Measurements from ENCODE around the gene HORMAD2. TPM values are rescaled to one million over a fixed set of nuclear protein-coding genes. Genes with fewer than 3 reads are reported as not detected.
"Not testable (repeated sequence)": the region's sequence is repeated elsewhere in the genome, so short reads cannot be mapped to it uniquely, and the experiment has no call there.

Gene HORMAD2
- total RNA-seq, 2 donors from 2014 or later, result 0.12 TPM

DNA sequence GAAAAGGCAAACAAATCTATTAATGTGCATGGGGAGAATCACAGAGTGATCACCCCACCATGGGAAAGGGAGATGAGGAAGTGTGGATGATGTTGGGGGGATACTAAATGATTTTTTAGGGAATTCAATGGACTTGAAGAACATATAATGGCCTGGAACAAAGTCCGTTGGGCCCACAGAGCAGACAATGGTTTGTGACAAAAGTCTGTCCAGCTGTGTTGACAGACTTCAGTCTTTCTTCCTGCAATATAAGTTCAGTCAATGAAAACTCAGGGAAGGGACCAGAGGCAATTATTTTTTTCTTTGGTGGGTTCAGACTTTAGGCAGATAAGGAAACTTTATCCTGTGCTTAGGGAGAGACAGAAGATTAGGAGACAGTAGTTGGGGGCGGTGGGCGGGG, 18.0 kb upstream of the HORMAD2 start:
- H3K27ac Mint-ChIP-seq, result no peak overlapping the region
- peaks cover 13% of the 10 kb centered on the region for H3K27me3 Mint-ChIP-seq (ENCODE audit: low read depth)
- peaks cover 7 to 11% of the 10 kb centered on the region in 2 donors for H3K9me3 Mint-ChIP-seq
- ATAC-seq (replicated peaks in 1 of 2), result no peak
- no peak overlapping the region for H3K4me3 Mint-ChIP-seq
- H3K36me3 Mint-ChIP-seq (ENCODE audit: insufficient read depth in 2 of 2), result peaks cover 5 to 7% of the 10 kb centered on the region in 2 donors
- no peak for DNase-seq
- no peaks in the 10 kb centered on the region for H3K4me1 Mint-ChIP-seq (ENCODE audit: low read depth)

DNA sequence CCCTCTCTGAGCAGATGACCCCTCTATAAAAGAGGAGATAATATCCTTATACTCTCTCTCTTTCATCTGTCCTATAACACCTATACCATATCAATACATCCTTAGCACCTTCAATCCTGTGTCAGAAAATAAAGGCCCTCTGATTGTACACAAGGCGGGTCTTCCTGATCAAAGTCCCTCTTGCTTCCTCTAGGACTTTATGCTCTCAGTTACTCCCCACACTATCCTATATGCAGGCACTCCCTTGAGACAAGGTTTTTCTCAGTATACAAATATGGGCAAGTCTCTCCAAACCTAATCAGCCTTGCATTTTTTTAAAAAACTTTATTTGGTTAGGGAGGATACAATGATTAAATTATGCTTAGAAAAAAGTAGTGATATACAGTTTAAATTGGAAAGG, 17.3 kb upstream of the HORMAD2 start:
- no peak for ATAC-seq (replicated peaks in 1 of 2)
- no peak for DNase-seq
- no peak overlapping the region for H3K4me3 Mint-ChIP-seq
- peaks cover 13% of the 10 kb centered on the region for H3K27me3 Mint-ChIP-seq (ENCODE audit: low read depth)
- H3K27ac Mint-ChIP-seq, result no peak overlapping the region
- peaks cover 4 to 7% of the 10 kb centered on the region in 2 donors for H3K36me3 Mint-ChIP-seq (ENCODE audit: insufficient read depth in 2 of 2)
- H3K9me3 Mint-ChIP-seq, result peaks cover 7 to 11% of the 10 kb centered on the region in 2 donors
- H3K4me1 Mint-ChIP-seq (ENCODE audit: low read depth), result no peaks in the 10 kb centered on the region

DNA sequence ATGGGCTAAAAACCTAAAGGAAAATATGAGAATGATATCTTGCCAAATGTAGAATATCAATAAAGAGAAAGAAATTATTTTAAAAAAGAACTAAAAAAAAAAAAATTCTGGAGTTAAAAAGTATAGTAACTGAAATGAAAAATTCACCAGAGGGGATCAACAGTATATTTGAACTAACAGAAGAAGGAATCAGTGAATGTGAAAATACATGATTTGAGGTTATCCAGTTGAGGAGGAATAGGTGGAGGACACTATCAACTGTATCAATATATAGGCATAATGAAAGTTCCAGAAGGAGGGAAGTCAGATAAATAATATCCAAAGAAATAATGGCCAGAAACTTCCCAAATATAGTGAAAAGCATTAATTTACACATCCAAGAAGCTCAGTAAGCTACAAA, 16.1 kb upstream of the HORMAD2 start:
- DNase-seq (no peak), ATAC-seq (replicated peaks in 1 of 2) (no peak)
- H3K27me3 Mint-ChIP-seq (ENCODE audit: low read depth), result peaks cover 13% of the 10 kb centered on the region
- no peak overlapping the region for H3K27ac Mint-ChIP-seq
- peaks cover 4 to 7% of the 10 kb centered on the region in 2 donors for H3K36me3 Mint-ChIP-seq (ENCODE audit: insufficient read depth in 2 of 2)
- H3K4me3 Mint-ChIP-seq, result no peak overlapping the region
- peaks cover 7 to 8% of the 10 kb centered on the region in 2 donors for H3K9me3 Mint-ChIP-seq
- H3K4me1 Mint-ChIP-seq (ENCODE audit: low read depth), result no peaks in the 10 kb centered on the region

DNA sequence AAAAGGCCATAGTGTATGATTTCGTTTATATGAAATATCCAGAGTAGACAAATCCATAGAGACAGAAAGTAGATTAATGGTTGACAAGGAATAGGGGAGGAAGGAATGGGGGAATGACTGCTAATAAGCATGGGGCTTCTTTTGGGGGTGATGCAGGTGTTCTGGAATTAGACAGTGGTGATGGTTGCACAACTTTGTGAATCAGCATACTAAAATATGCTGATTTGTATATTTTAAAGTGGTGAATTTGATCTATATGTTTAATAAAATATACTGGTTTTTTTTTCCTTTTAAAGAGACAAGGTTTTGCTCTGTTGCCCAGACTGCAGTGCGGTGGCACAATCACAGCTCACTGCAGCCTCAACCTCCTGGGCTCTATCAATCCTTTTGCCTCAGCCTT, 6.5 kb upstream of the HORMAD2 start:
- H3K4me3 Mint-ChIP-seq, result no peak overlapping the region
- DNase-seq, result no peak
- peaks cover 11% of the 10 kb centered on the region for H3K4me1 Mint-ChIP-seq (ENCODE audit: low read depth)
- no peak for ATAC-seq (replicated peaks in 1 of 2)
- no peaks in the 10 kb centered on the region for H3K36me3 Mint-ChIP-seq (ENCODE audit: insufficient read depth in 2 of 2)
- H3K9me3 Mint-ChIP-seq, result no peaks in the 10 kb centered on the region
- no peak overlapping the region for H3K27ac Mint-ChIP-seq
- peaks cover 17% of the 10 kb centered on the region for H3K27me3 Mint-ChIP-seq (ENCODE audit: low read depth)

DNA sequence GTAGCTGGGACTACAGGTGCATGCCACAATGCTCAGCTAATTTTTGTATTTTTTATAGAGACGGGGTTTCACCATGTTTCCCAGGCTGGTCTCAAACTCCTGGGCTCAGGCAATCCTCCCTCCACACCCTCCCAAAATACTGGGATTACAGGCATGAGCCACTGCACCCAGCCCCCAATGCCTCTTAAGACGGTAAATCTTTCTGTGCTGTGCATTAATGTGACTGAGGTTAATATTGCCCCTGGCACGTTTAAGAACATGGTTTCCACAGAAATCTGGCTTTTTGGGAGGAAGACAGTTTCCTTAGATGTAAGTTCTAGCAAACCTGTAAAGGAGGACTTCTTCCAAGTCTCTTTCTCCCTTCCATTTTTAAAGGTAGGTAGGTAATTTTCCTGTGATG, 6.1 kb upstream of the HORMAD2 start:
- Mint-ChIP-seq H3K27me3 (ENCODE audit: low read depth) (peaks cover 17% of the 10 kb centered on the region), H3K36me3 (ENCODE audit: insufficient read depth in 2 of 2) (no peaks in the 10 kb centered on the region), H3K9me3 (no peaks in the 10 kb centered on the region), H3K4me3 (no peak overlapping the region), H3K27ac (no peak overlapping the region), H3K4me1 (ENCODE audit: low read depth) (peaks cover 15% of the 10 kb centered on the region)
- no peak for ATAC-seq (replicated peaks in 1 of 2)
- DNase-seq, result no peak

DNA sequence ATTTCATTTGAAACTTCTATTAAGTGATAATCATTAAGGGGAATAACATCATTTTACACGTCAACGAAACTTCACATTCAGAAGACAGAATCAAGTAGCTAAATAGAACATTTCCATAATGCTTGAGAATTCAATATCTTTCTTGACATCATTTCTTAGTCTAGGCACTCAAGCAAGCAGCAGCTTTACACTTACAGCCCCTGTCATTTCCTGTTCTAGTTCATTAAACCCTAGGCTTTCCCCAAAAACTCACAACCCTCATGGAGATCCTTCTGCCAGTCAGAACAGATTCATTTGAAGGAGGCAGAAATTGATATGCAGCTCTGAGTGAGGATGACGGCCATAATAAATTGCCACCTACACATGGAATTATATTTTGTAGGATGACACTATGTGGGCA, 5.3 kb upstream of the HORMAD2 start:
- no peak for ATAC-seq (replicated peaks in 1 of 2)
- Mint-ChIP-seq H3K9me3 (no peaks in the 10 kb centered on the region), H3K4me1 (ENCODE audit: low read depth) (peaks cover 20% of the 10 kb centered on the region), H3K36me3 (ENCODE audit: insufficient read depth in 2 of 2) (no peaks in the 10 kb centered on the region), H3K27ac (no peak overlapping the region), H3K4me3 (no peak overlapping the region), H3K27me3 (ENCODE audit: low read depth) (peaks cover 17% of the 10 kb centered on the region)
- no peak for DNase-seq

DNA sequence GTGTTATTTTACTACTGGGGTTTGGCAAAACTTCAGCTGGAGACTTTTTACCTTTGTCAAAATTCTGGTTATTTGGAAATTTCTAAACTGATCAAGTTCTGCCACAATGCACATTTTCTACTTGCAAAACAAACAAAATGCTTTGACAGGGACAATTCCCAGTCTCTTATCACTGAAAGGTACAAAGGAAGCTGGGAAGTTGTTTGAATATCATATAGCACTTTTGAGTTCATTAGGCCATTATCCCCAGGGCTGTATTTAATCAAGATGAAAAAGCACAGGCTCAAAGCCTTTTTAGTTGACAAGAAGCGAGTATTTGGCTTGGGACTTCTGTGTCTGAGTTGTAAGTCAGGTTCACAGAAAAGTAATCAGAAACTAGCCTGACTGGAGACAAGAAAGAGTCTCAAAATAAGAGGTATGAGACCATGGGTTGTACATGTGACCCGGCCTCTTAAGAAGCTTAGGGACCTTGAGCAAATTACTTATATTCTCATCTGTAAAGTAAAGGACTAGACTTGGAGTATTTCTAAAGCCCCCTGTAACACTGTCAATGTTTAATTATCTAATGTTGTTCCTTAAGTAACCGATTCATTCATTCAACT, 2.9 kb upstream of the HORMAD2 start:
- H3K9me3 Mint-ChIP-seq, result no peaks in the 10 kb centered on the region
- peak overlapping the region in 1 of 2 donors; percentile 44 for H3K4me3 Mint-ChIP-seq
- DNase-seq, result no peak
- no peak for ATAC-seq (replicated peaks in 1 of 2)
- peaks cover 20% of the 10 kb centered on the region for H3K4me1 Mint-ChIP-seq (ENCODE audit: low read depth)
- H3K27ac Mint-ChIP-seq, result peak overlapping the region; percentile 45
- peaks cover 17% of the 10 kb centered on the region for H3K27me3 Mint-ChIP-seq (ENCODE audit: low read depth)
- H3K36me3 Mint-ChIP-seq (ENCODE audit: insufficient read depth in 2 of 2), result no peaks in the 10 kb centered on the region

DNA sequence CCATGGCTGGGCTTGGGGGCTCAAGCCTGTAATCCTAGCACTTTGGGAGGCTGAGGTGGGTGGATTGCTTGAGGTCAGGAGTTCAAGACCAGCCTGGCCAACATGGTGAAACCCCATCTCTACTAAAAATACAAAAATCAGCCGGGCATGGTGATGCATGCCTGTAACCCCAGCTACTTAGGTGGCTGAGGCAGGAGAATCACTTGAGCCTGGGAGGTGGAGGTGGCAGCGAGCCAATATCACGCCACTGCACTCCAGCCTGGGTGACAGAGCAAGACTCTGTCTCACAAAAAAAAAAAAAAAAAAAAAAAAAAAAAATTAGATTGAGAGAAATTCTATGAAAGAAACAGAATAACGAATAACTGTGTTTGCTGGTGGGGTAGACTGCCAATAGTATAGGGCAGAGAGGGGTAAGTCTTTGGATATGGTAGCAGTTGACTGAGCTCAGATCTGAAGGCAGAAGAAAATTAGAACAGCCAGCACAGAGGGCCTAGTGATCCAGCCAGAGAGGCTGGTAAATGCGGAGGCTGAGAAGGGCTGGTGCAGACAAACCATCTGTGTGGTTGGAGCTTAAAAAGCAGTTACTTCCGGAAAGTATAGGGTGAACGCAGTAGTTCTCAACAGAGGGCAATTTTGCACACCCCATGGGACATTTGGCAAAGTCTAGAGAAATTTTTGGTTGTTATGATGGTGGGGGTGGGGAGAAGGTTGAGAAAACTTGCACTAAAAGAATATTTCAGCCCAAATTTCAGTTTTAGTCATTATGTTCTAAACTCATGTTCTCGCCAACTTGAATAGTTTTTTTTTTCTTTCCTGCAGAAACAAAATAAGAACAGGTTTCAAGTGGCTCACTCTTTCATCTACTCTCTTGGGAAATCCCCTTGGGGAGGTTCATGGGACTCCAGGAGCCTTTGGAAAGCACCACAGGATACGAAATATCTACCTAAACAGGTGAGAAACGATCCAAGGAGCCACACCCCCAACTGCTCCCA, 1.6 kb upstream of the HORMAD2 start:
- ATAC-seq (replicated peaks in 1 of 2) (peak; percentile 76 to 89), DNase-seq (peak in 1 of 2 donors; percentile 16)
- H3K4me3 Mint-ChIP-seq, result peak overlapping the region; percentile 70 to 73
- peak overlapping the region; percentile 88 for H3K27ac Mint-ChIP-seq
- peaks cover 14% of the 10 kb centered on the region for H3K27me3 Mint-ChIP-seq (ENCODE audit: low read depth)
- no peaks in the 10 kb centered on the region for H3K9me3 Mint-ChIP-seq
- H3K4me1 Mint-ChIP-seq (ENCODE audit: low read depth), result peaks cover 21% of the 10 kb centered on the region
- H3K36me3 Mint-ChIP-seq (ENCODE audit: insufficient read depth in 2 of 2), result no peaks in the 10 kb centered on the region

DNA sequence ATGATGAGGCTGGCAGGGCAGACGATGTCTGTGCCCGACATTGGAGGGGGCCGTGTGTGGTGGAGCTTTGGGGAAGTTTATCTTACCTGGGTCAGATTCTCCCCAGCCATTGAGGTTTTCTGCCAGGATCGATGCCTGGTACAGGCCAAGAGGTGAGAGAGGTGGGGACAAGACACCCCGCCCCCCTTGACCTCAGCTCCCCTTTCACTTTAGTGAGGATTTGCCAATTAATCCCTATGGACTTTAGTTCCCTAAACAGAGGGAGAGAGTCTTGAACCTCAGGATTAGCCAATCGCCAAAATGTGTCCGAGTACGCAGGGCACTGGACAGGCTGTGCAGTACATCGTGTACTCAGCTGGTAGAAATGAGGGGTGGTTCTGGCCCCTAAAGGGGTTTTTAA, 541 bp downstream of the HORMAD2 start:
- no peak for DNase-seq
- H3K9me3 Mint-ChIP-seq, result peaks cover 0 to 2% of the 10 kb centered on the region in 2 donors
- peaks cover 27% of the 10 kb centered on the region for H3K4me1 Mint-ChIP-seq (ENCODE audit: low read depth)
- no peak overlapping the region for H3K4me3 Mint-ChIP-seq
- peaks cover 13% of the 10 kb centered on the region for H3K27me3 Mint-ChIP-seq (ENCODE audit: low read depth)
- H3K36me3 Mint-ChIP-seq (ENCODE audit: insufficient read depth in 2 of 2), result no peaks in the 10 kb centered on the region
- no peak overlapping the region for H3K27ac Mint-ChIP-seq
- no peak for ATAC-seq (replicated peaks in 1 of 2)

DNA sequence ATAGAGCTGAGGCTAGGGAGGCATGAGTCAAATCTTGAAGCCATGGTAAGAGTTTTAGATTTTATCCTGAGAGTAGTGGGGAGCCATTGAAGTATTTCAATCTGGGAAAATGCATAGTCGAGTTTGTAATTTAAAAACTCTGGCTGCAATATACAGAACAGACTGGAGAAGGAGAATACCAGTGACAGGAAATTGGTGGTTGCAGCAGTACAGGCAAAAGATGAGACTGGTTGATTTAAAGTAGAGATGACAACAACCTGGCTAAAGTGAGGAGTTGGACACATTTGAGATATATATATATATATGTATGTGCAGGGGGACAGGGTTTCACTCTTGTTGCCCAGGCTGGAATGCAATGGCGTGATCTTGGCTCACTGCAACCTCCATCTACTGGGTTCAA, 6.2 kb downstream of the HORMAD2 start:
- Mint-ChIP-seq H3K36me3 (ENCODE audit: insufficient read depth in 2 of 2) (no peaks in the 10 kb centered on the region), H3K4me3 (no peak overlapping the region), H3K9me3 (peaks cover 0 to 2% of the 10 kb centered on the region in 2 donors), H3K27me3 (ENCODE audit: low read depth) (peaks cover 7% of the 10 kb centered on the region), H3K27ac (no peak overlapping the region), H3K4me1 (ENCODE audit: low read depth) (peaks cover 15% of the 10 kb centered on the region)
- ATAC-seq (replicated peaks in 1 of 2) (no peak), DNase-seq (no peak)

DNA sequence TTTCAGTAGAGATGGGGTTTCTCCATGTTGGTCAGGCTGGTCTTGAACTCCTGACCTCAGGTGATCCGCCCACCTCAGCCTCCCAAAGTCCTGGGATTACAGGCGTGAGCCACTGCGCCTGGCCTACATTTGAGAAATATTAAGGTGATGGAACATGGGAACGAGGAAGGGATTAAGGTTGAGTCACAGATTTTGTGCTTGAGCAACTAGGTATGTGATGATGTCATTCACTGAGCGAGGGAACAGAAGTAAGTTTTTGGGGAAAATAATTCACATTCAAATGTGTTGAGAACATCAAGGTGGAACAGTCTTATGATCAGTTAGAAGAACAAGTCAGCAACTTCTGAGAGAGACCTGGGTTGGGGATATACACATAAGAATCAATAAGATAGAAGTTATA, 6.8 kb downstream of the HORMAD2 start:
- DNase-seq; H3K27me3 Mint-ChIP-seq (ENCODE audit: low read depth); H3K36me3 Mint-ChIP-seq (ENCODE audit: insufficient read depth in 2 of 2); H3K9me3 Mint-ChIP-seq; H3K4me3 Mint-ChIP-seq; ATAC-seq (replicated peaks in 1 of 2): not testable (repeated sequence)
- peak overlapping the region; percentile 2 for H3K27ac Mint-ChIP-seq
- peaks cover 15% of the 10 kb centered on the region for H3K4me1 Mint-ChIP-seq (ENCODE audit: low read depth)

DNA sequence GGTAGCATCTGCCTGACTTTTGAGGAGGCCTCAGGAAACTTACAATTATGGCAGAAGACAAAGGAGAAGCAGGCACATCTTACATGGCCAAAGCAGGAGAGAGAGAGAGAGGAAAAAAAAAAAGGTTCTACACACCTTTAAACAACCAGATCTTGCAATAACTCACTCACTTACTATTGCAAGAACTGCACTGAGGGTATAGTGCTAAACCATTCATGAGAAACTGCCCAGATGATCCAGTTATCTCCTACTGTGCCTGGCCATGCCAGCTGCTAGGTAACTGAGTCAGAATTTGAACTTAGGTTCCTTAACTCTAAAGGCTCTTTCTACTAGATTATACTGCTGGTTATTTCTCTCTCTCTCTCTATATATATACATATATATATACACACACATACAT, 7.3 kb downstream of the HORMAD2 start:
- Mint-ChIP-seq H3K4me3 (no peak overlapping the region), H3K27ac (peak overlapping the region; percentile 2), H3K27me3 (ENCODE audit: low read depth) (peaks cover 7% of the 10 kb centered on the region), H3K36me3 (ENCODE audit: insufficient read depth in 2 of 2) (no peaks in the 10 kb centered on the region), H3K4me1 (ENCODE audit: low read depth) (peaks cover 15% of the 10 kb centered on the region), H3K9me3 (peaks cover 0 to 2% of the 10 kb centered on the region in 2 donors)
- DNase-seq (no peak), ATAC-seq (replicated peaks in 1 of 2) (no peak)

DNA sequence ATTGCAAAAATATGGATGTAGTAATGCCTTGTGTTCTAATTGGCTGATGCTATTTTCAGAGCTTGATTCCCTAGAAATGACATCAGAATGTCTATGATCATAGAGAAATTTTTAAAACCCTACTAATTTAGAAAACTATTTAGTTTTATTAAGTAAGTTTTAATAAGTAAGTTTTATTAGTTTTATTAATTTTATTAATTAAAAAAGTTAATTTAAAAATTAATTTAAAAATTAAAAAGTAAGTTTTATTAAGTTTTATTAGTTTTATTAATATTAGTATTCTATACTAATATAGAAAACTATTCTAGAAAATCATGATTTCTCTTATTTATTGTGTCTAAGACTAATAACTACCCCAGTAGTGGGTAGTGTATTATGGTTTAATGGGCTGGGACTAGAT, 8.2 kb downstream of the HORMAD2 start:
- Mint-ChIP-seq H3K36me3 (ENCODE audit: insufficient read depth in 2 of 2) (peaks cover 0 to 4% of the 10 kb centered on the region in 2 donors), H3K9me3 (peaks cover 0 to 2% of the 10 kb centered on the region in 2 donors), H3K27me3 (ENCODE audit: low read depth) (peaks cover 7% of the 10 kb centered on the region), H3K4me3 (no peak overlapping the region), H3K27ac (no peak overlapping the region), H3K4me1 (ENCODE audit: low read depth) (peaks cover 15% of the 10 kb centered on the region)
- no peak for ATAC-seq (replicated peaks in 1 of 2)
- no peak for DNase-seq

Data from activated T-cell treated with anti-CD3 and anti-CD28 coated beads, Interleukin-2, amount 50 U/mL, for 72 hours (primary cell).